Stomach smooth muscle (tissue), 2 donors: ENCODE results near the gene SKA2.
"Not testable (repeated sequence)": the region's sequence is repeated elsewhere in the genome, so short reads cannot be mapped to it uniquely, and the experiment has no call there.

ENCODE experiments used
- H3K27ac ChIP-seq: one replicate; pipeline ENCODE4 v1.7.0; 2013; ENCODE audit warnings: mild to moderate bottlenecking, low read length, inconsistent platforms
- H3K27me3 ChIP-seq, 2 donors: one replicate each; pipeline ENCODE4 v1.7.0; 2013; ENCODE audit warnings: low read length in 2 of 2; ENCODE audit not compliant: insufficient read depth in 2 of 2, control insufficient read depth in 1 of 2
- H3K36me3 ChIP-seq, 2 donors: one replicate each; pipeline ENCODE4 v1.7.0; 2013; ENCODE audit warnings: low read length in 2 of 2; ENCODE audit not compliant: control insufficient read depth in 2 of 2, insufficient read depth in 2 of 2
- H3K4me1 ChIP-seq: one replicate; pipeline ENCODE4 v1.7.0; 2013; ENCODE audit warnings: low read length; ENCODE audit not compliant: control insufficient read depth, insufficient read depth
- H3K4me3 ChIP-seq, 2 donors: one replicate each; pipeline ENCODE4 v1.7.0; 2013; ENCODE audit warnings: low read length in 2 of 2
- H3K9ac ChIP-seq, 2 donors: one replicate each; pipeline ENCODE4 v1.7.0; 2013; ENCODE audit warnings: low read length in 2 of 2, mild to moderate bottlenecking in 1 of 2
- H3K9me3 ChIP-seq, 2 donors: one replicate each; pipeline ENCODE4 v1.7.0; 2013; ENCODE audit warnings: low read length in 2 of 2; ENCODE audit not compliant: control insufficient read depth in 2 of 2
- donor health status: healthy.
- donor health status: Pancreatic carcinoma.

Gene SKA2

DNA sequence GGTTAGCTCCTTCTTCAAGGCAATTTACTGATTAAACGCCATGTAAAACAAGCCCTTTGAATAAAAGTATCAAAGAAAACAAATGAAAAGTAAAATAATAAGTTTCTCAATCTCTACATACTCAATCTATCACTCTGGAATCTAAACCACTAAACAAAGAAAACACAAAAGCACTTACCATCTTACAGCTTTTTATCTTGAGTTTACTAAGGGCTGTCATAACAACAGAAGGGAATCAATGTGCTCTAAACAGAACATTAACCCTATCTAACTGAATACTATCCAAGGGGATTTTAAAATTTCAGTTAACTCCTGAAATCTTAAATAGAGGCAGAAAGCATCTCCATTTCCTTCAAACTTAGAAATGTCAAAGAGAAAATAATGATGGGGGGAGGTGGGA lies 3.4 kb downstream of the SKA2 start:
- Histone ChIP-seq H3K27ac (no peak overlapping the region), H3K9ac (peak overlapping the region in 1 of 2 donors; percentile 18), H3K4me1 (peaks cover 6% of the 10 kb centered on the region)

DNA sequence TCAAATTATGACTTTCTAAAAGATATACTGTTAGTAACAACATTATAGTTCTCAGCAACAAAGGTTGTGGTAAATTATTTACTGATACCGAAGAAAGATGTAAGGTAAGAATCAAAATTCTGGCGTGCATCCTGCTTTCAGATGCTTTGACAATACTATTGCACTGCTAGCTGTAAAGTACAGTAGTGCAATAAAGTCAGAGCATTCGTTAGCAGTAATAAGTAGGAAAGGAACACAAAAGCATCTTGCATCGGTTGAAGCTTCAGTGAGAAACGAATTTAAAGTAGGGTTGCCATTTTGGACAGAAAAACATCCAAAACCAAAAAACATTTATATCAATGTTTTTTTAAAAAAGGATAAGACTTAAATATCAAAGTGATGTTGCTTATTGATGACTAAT lies 4.0 kb downstream of the SKA2 start:
- Histone ChIP-seq H3K4me3 (no peak overlapping the region), H3K27me3 (no peaks in the 10 kb centered on the region), H3K27ac (no peak overlapping the region), H3K9me3 (no peaks in the 10 kb centered on the region), H3K4me1 (peaks cover 6% of the 10 kb centered on the region), H3K36me3 (no peaks in the 10 kb centered on the region), H3K9ac (no peak overlapping the region)

More for the DNA sequence above, 3.4 kb downstream of the SKA2 start:
- Histone ChIP-seq H3K9me3 (no peaks in the 10 kb centered on the region), H3K4me3 (no peak overlapping the region), H3K27me3 (no peaks in the 10 kb centered on the region), H3K36me3 (no peaks in the 10 kb centered on the region)

GRCh38 chr17:59149841-59150511 lies 5.0 kb downstream of the SKA2 start:
- peaks cover 6% of the 10 kb centered on the region for H3K4me1 ChIP-seq
- H3K4me3 ChIP-seq: no peak overlapping the region
- H3K27ac ChIP-seq: no peak overlapping the region
- no peaks in the 10 kb centered on the region for H3K27me3 ChIP-seq
- no peak overlapping the region for H3K9ac ChIP-seq
- H3K9me3 ChIP-seq: no peaks in the 10 kb centered on the region
- no peaks in the 10 kb centered on the region for H3K36me3 ChIP-seq

- Histone ChIP-seq H3K4me3 (no peak overlapping the region), H3K9me3 (no peaks in the 10 kb centered on the region), H3K36me3 (no peaks in the 10 kb centered on the region), H3K9ac (no peak overlapping the region), H3K4me1 (peaks cover 6% of the 10 kb centered on the region), H3K27ac (no peak overlapping the region), H3K27me3 (no peaks in the 10 kb centered on the region)
Observed at GRCh38 chr17:59149051-59149450, 5.9 kb downstream of the SKA2 start.

GRCh38 chr17:59145571-59146096 lies 9.4 kb downstream of the SKA2 start:
- no peaks in the 10 kb centered on the region for H3K4me1 ChIP-seq
- no peak overlapping the region for H3K9ac ChIP-seq
- no peaks in the 10 kb centered on the region for H3K9me3 ChIP-seq
- H3K4me3 ChIP-seq: no peak overlapping the region
- no peaks in the 10 kb centered on the region for H3K27me3 ChIP-seq
- no peaks in the 10 kb centered on the region for H3K36me3 ChIP-seq
- no peak overlapping the region for H3K27ac ChIP-seq

DNA sequence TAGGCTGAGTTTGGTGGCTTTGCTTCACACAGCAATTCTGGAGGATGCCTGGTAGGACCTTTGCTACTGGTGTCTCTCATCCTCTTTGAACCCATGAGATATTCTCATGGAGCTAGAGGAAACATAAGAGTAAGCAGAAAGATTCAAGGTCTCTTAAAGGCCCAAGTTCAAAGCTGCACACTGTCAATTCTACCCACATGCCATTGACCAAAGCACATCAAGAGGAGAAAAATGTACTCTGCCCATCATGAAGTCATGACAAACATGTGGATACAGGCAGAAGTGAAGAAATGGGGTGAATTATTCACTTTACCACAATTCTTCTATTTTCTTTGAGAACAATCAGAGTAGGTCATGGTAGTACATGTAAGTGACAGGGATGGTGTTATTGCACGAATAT lies 13.1 kb downstream of the SKA2 start:
- H3K4me3 ChIP-seq: no peak overlapping the region
- H3K27me3 ChIP-seq: no peaks in the 10 kb centered on the region
- H3K36me3 ChIP-seq: no peaks in the 10 kb centered on the region
- H3K9me3 ChIP-seq: no peaks in the 10 kb centered on the region
- no peak overlapping the region for H3K27ac ChIP-seq
- no peak overlapping the region for H3K9ac ChIP-seq
- no peaks in the 10 kb centered on the region for H3K4me1 ChIP-seq

GRCh38 chr17:59139939-59140338 lies 15.0 kb downstream of the SKA2 start:
- no peaks in the 10 kb centered on the region for H3K4me1 ChIP-seq
- H3K9ac ChIP-seq: no peak overlapping the region
- no peaks in the 10 kb centered on the region for H3K27me3 ChIP-seq
- no peaks in the 10 kb centered on the region for H3K9me3 ChIP-seq
- H3K27ac ChIP-seq: no peak overlapping the region
- no peak overlapping the region for H3K4me3 ChIP-seq
- H3K36me3 ChIP-seq: no peaks in the 10 kb centered on the region

DNA sequence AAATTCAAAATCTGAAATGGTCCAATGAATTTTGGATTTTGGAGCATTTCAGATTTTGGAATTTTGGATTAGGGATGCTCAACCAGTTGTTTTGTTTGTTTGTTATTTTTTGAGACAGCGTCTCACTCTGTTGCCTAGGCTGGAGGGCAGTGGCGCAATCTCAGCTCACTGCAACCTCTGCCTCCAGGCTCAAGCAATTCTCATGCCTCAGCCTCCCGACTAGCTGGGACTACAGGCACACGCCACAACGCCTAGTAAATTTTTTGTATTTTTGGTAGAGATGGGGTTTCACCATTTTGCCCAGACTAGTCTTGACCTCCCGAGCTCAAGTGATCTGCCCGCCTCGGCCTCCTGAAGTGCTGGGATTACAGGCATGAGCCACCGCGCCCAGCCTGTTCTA lies 16.6 kb downstream of the SKA2 start:
- H3K4me3 ChIP-seq, H3K27ac ChIP-seq, H3K36me3 ChIP-seq, H3K9me3 ChIP-seq, H3K9ac ChIP-seq, H3K4me1 ChIP-seq, H3K27me3 ChIP-seq: not testable (repeated sequence)

DNA sequence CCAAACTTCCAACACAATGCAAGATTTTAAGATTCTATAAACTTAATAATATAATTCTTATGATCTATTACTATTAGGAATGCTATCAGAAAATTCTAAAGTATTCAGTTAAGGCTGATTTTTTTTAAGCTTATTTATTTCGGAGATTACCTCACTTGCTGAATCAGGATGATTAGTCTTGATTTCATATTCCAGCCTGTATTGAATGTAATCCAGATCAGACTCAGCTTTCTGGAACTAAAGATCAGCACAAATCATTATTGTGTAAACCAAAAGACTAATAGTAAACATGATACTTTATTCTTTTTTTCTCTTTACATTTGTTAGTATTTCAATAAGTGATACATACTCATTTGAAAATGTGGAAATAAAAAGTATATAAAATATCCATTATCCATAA lies 23.9 kb downstream of the SKA2 start:
- H3K36me3 ChIP-seq: peaks cover 3 to 4% of the 10 kb centered on the region in 2 donors
- H3K9me3 ChIP-seq: no peaks in the 10 kb centered on the region
- H3K27ac ChIP-seq: no peak overlapping the region
- H3K9ac ChIP-seq: no peak overlapping the region
- no peak overlapping the region for H3K4me3 ChIP-seq
- no peaks in the 10 kb centered on the region for H3K4me1 ChIP-seq
- H3K27me3 ChIP-seq: no peaks in the 10 kb centered on the region

DNA sequence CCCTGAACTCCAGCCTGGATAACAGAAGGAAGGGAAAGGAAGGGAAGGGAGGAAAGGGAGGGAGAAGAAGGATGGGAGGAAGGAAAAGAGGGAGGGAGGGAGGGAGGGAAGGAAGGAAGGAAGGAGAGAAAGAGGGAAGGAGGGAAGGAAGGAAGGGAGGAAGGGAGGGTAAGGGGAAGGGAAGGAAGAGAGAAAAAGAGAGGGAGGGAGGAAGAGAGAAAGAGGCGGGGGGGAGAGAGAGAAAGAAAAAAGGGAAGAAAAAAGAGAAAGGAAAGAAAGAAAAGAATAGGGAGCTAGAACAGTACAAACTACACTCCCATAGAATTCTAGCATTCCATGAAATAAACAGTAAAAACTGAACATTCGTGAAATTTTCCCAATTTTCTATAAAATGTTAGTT lies 25.2 kb downstream of the SKA2 start:
- no peaks in the 10 kb centered on the region for H3K9me3 ChIP-seq
- H3K27ac ChIP-seq: no peak overlapping the region
- H3K36me3 ChIP-seq: peaks cover 3 to 4% of the 10 kb centered on the region in 2 donors
- no peak overlapping the region for H3K4me3 ChIP-seq
- H3K9ac ChIP-seq: no peak overlapping the region
- H3K4me1 ChIP-seq: no peaks in the 10 kb centered on the region
- H3K27me3 ChIP-seq: no peaks in the 10 kb centered on the region

DNA sequence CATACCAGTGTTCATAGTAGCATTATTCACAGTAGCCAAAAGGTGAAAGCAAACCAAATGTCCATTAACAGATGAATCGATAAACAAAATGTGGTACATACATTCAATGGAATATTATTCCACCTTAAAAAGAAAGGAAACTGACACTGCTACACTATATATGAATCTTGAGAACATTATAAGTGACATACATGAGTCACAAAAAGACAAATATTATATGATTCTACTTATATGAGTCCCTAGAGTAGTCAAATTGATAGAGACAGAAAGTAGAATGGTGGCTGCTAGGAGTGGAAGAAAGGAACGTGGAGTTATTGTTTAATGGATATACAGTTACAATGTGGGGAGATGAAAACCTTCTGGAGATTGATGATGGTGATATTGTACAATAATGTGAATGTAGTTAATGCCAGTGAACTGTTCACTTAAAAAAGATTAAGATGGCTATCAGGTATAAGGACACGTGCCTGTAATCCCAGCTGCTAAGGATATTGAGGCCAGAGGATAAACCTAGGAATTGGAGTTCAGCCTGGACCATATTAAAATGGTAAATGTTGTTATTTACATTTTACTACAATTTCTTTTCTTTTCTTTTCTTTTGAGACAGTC lies 28.1 kb downstream of the SKA2 start:
- no peaks in the 10 kb centered on the region for H3K4me1 ChIP-seq
- no peak overlapping the region for H3K4me3 ChIP-seq
- no peaks in the 10 kb centered on the region for H3K9me3 ChIP-seq
- H3K36me3 ChIP-seq: peaks cover 3 to 4% of the 10 kb centered on the region in 2 donors
- H3K27me3 ChIP-seq: no peaks in the 10 kb centered on the region
- H3K27ac ChIP-seq: no peak overlapping the region
- no peak overlapping the region for H3K9ac ChIP-seq
